H1 (cell line): ENCODE results near the gene GPR101. TPM values are rescaled to one million over a fixed set of nuclear protein-coding genes. Genes with fewer than 3 reads are reported as not detected.

Experiments
- CTCF ChIA-PET: fragments of 300-600 bp; sonication (Branson Sonifier 250); formaldehyde crosslinking; loops from one replicate; lab custom pipeline; 2021; ENCODE audit not compliant: partially characterized antibody; lab: Charles Lee
- POLR2A ChIA-PET: fragments of 300-600 bp; sonication (Branson Sonifier 250); formaldehyde crosslinking; loops from one replicate; lab custom pipeline; 2021; ENCODE audit warnings: inconsistent platforms; ENCODE audit not compliant: partially characterized antibody; lab: Charles Lee
- DNase-seq, 2 experiments: peaks; one replicate each; pipeline versions ENCODE4 v3.0.0 to v3.0.0-alpha.2; 2010 to 2022; ENCODE audit warnings: low spot score in 2 of 2, low read depth in 1 of 2, mixed read lengths in 1 of 2
- FAIRE-seq: peaks from 2 replicates; lab custom pipeline; 2011; peaks lifted over from hg19 to GRCh38; lab: Jason Lieb, UNC
- H2AFZ ChIP-seq: 2 replicates; pipeline ENCODE4 v1.8.1; 2012; ENCODE audit warnings: low read length, inconsistent platforms
- H2AK5ac ChIP-seq: 2 replicates; pipeline ENCODE4 v1.6.1; 2013; ENCODE audit warnings: low read depth, low read length
- H2BK120ac ChIP-seq: replicated peaks from 2 replicates; pipeline ENCODE3; 2013; ENCODE audit warnings: low read depth, low read length, inconsistent platforms
- H2BK12ac ChIP-seq: 2 replicates; pipeline ENCODE4 v1.6.1; 2013; ENCODE audit warnings: low read depth, low read length
- H2BK15ac ChIP-seq: 2 replicates; pipeline ENCODE4 v1.6.1; 2013; ENCODE audit warnings: low read length
- H2BK20ac ChIP-seq: 2 replicates; pipeline ENCODE4 v1.6.1; 2013; ENCODE audit warnings: low read length
- H2BK5ac ChIP-seq: 2 replicates; pipeline ENCODE4 v1.6.1; 2013; ENCODE audit warnings: low read depth, low read length
- H3K14ac ChIP-seq: 2 replicates; pipeline ENCODE4 v1.6.1; 2013; ENCODE audit warnings: inconsistent platforms; ENCODE audit not compliant: insufficient read length
- H3K18ac ChIP-seq: 2 replicates; pipeline ENCODE4 v1.6.1; 2013; ENCODE audit warnings: low read length; ENCODE audit errors: extremely low read depth
- H3K23ac ChIP-seq: 2 replicates; pipeline ENCODE4 v1.6.1; 2013; ENCODE audit warnings: inconsistent platforms; ENCODE audit not compliant: insufficient read length
- H3K23me2 ChIP-seq: 2 replicates; pipeline ENCODE4 v1.6.1; 2013; ENCODE audit warnings: low read depth, low read length
- H3K27ac ChIP-seq: 2 replicates; pipeline ENCODE4 v1.6.1; 2011; ENCODE audit warnings: low read depth, low read length, inconsistent platforms
- H3K27me3 ChIP-seq, 4 experiments: replicated peaks in 1 of 4; 1 replicate in 1 of 4; 2 replicates in 3 of 4; pipeline versions ENCODE4 v1.6.1 to v1.8.1; 2011 to 2013; ENCODE audit warnings: low read length in 3 of 4, mild to moderate bottlenecking in 3 of 4, inconsistent platforms in 2 of 4, mixed read lengths in 2 of 4, moderate library complexity in 1 of 4; ENCODE audit not compliant: control insufficient read depth in 3 of 4, insufficient read depth in 3 of 4; ENCODE audit errors: extremely low read depth in 1 of 4
- H3K36me3 ChIP-seq, 4 experiments: 2 replicates each; pipeline versions ENCODE4 v1.6.1 to v1.8.1; 2011 to 2013; ENCODE audit warnings: mild to moderate bottlenecking in 4 of 4, low read length in 3 of 4, moderate library complexity in 2 of 4, control low read depth in 1 of 4, inconsistent platforms in 1 of 4; ENCODE audit not compliant: insufficient read depth in 4 of 4, control insufficient read depth in 2 of 4
- H3K4ac ChIP-seq: replicated peaks from 2 replicates; pipeline ENCODE3; 2013; ENCODE audit warnings: low read length, low read depth, mixed read lengths, inconsistent platforms; ENCODE audit not compliant: insufficient read length
- H3K4me1 ChIP-seq, 4 experiments: replicated peaks in 1 of 4; 1 replicate in 1 of 4; 2 replicates in 3 of 4; pipeline versions ENCODE4 v1.6.1 to v1.8.1; 2011 to 2013; ENCODE audit warnings: low read length in 3 of 4, inconsistent platforms in 2 of 4, mixed read lengths in 1 of 4; ENCODE audit not compliant: insufficient read depth in 4 of 4, control insufficient read depth in 3 of 4
- H3K4me2 ChIP-seq, 2 experiments: 2 replicates each; pipeline versions ENCODE4 v1.6.1 to v1.8.1; 2011 to 2013; ENCODE audit warnings: low read depth in 2 of 2, low read length in 2 of 2, control low read depth in 1 of 2, inconsistent platforms in 1 of 2, mild to moderate bottlenecking in 1 of 2; ENCODE audit not compliant: insufficient read depth in 1 of 2
- H3K4me3 ChIP-seq, 4 experiments: fragments of 200-600, 300-600 bp in 1 of 4; sonication (generic), shearing (Covaris generic), sonication (Bioruptor Twin) in 1 of 4; 2 replicates each; pipeline versions ENCODE4 v1.5.1 to v1.8.1; 2011 to 2016; ENCODE audit warnings: low read length in 4 of 4, low read depth in 3 of 4, control low read depth in 2 of 4, inconsistent platforms in 2 of 4, mild to moderate bottlenecking in 2 of 4, mixed read lengths in 1 of 4, moderate library complexity in 1 of 4; ENCODE audit not compliant: insufficient read depth in 2 of 4; ENCODE audit errors: extremely low read depth in 1 of 4
- H3K56ac ChIP-seq: replicated peaks from 2 replicates; pipeline ENCODE3; 2013; ENCODE audit warnings: low read depth, mild to moderate bottlenecking, mixed read lengths, low read length, inconsistent platforms; ENCODE audit not compliant: insufficient read length
- H3K79me1 ChIP-seq: 2 replicates; pipeline ENCODE4 v1.6.1; 2013; ENCODE audit warnings: low read depth, low read length, control low read depth
- H3K79me2 ChIP-seq, 2 experiments: 2 replicates each; pipeline versions ENCODE4 v1.6.1 to v1.8.1; 2012 to 2013; ENCODE audit warnings: low read length in 2 of 2, mild to moderate bottlenecking in 2 of 2, inconsistent platforms in 1 of 2; ENCODE audit not compliant: insufficient read depth in 2 of 2, control insufficient read depth in 1 of 2
- H3K9ac ChIP-seq, 4 experiments: replicated peaks in 1 of 4; 1 replicate in 1 of 4; 2 replicates in 3 of 4; pipeline versions ENCODE4 v1.6.1 to v1.8.1; 2011 to 2013; ENCODE audit warnings: low read depth in 3 of 4, low read length in 3 of 4, control low read depth in 2 of 4, mild to moderate bottlenecking in 2 of 4, moderate library complexity in 2 of 4, inconsistent platforms in 1 of 4; ENCODE audit errors: extremely low read depth in 1 of 4
- H3K9me3 ChIP-seq, 2 experiments: 2 replicates each; pipeline versions ENCODE4 v1.6.1 to v1.8.1; 2012 to 2013; ENCODE audit warnings: mild to moderate bottlenecking in 2 of 2, moderate library complexity in 2 of 2, control low read depth in 1 of 2, inconsistent platforms in 1 of 2, low read depth in 1 of 2, low read length in 1 of 2, mixed read lengths in 1 of 2; ENCODE audit not compliant: insufficient read depth in 2 of 2
- H4K20me1 ChIP-seq, 2 experiments: replicated peaks in 1 of 2; 2 replicates each; pipeline versions ENCODE3 to v1.8.1; 2011 to 2013; ENCODE audit warnings: inconsistent platforms in 2 of 2, low read length in 2 of 2, mild to moderate bottlenecking in 1 of 2; ENCODE audit not compliant: insufficient read depth in 2 of 2, control insufficient read depth in 1 of 2
- H4K5ac ChIP-seq: 2 replicates; pipeline ENCODE4 v1.6.1; 2013; ENCODE audit warnings: low read length, low read depth, mixed read lengths, inconsistent platforms; ENCODE audit not compliant: insufficient read length
- H4K8ac ChIP-seq: 2 replicates; pipeline ENCODE4 v1.8.0; 2013; ENCODE audit warnings: mild to moderate bottlenecking, moderate library complexity, low read length, inconsistent platforms; ENCODE audit not compliant: insufficient read depth; ENCODE audit errors: extremely low read depth
- H4K91ac ChIP-seq: replicated peaks from 2 replicates; pipeline ENCODE3; 2013; ENCODE audit warnings: low read length, mixed read lengths, inconsistent platforms; ENCODE audit not compliant: insufficient read length
- CBX5 ChIP-seq: fragments of 300-800, 300-1000 bp; sonication (generic); IDR thresholded peaks from 2 replicates; pipeline ENCODE4 v1.7.1; 2016; ENCODE audit warnings: antibody characterized with exemption, low read length, low read depth
- EZH2 ChIP-seq: fragments of 200-600 bp; sonication (generic); IDR thresholded peaks from 2 replicates; pipeline ENCODE4 v1.7.1; 2012; ENCODE audit warnings: low read depth, mild to moderate bottlenecking, moderate library complexity, low read length, inconsistent platforms; ENCODE audit not compliant: severe bottlenecking
- WGBS, 2 experiments: shearing (Covaris generic) in 1 of 2; methylation state at CpG; one replicate each; pipeline versions ENCODE4 v1.1.6 to v1.1.7; 2013 to 2015; ENCODE audit warnings: low lambda C conversion rate in 2 of 2, mixed read lengths in 2 of 2, inconsistent platforms in 1 of 2, low coverage in 1 of 2, missing lambda C conversion rate in 1 of 2; ENCODE audit not compliant: insufficient replicate concordance in 2 of 2, insufficient coverage in 1 of 2, insufficient read length in 1 of 2; ENCODE audit errors: extremely low coverage in 1 of 2, missing lambda C conversion rate in 1 of 2; 5-methylcytosine and 5-hydroxymethylcytosine counted together
- polyA plus RNA-seq, 7 experiments: library from polyadenylated mRNA; depleted of rRNA in 3 of 7; stranded (reverse) in 5 of 7; unstranded in 2 of 7; fragments of >200 nt in 5 of 7; fragments of 200-250 nt in 2 of 7; gene quantifications; 1 replicate in 5 of 7; 2 replicates in 1 of 7; 4 replicates in 1 of 7; pipeline versions ENCODE4 v1.2.1 to v1.2.3, GENCODE V29; 2011 to 2013; ENCODE audit warnings: missing spikeins in 2 of 7, mixed read lengths in 2 of 7
- total RNA-seq: library from RNA; stranded (reverse); fragmentation: NEBNext Ultra II Directional; extraction: Animal tissue kit (Norgen Biotek cat#: 25700); gene quantifications from 2 replicates; pipeline ENCODE4 v1.2.1, GENCODE V29; 2021

Gene GPR101
- total and polyA plus RNA-seq, 2 of the 8 experiments (the other 6 are each of a cell fraction or from before 2014, with no cell fraction given), result not detected

DNA sequence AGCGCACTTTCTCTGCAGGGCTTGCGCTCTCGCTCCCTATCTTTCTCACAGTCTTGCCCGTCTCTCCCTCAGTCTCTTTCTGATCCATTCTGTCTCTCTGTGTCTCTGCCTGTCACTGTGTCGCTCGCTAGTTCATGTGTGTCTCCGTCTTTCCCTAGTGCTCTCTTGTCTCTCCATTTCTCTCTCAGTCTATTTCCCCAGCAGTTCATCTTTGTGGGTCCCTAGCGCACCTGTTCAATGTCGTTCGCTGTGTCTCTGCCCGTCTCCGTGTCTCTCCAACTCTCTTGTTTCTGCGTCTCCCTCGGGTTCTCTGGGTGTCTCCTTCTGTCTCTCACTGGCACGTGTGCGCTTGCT, 1.5 kb downstream of the GPR101 start:
- DNase-seq (no peak), FAIRE-seq (no peak)
- peak overlapping the region; percentile 88 for H2AFZ ChIP-seq
- no peak overlapping the region for H2BK120ac ChIP-seq
- no peak overlapping the region for H2AK5ac ChIP-seq
- H3K36me3 ChIP-seq, result peaks cover 0 to 2% (median 0%) of the 10 kb centered on the region in 4 experiments; a peak in 1 of 8 replicates
- H4K8ac ChIP-seq, result no peak overlapping the region
- H3K4me3 ChIP-seq, result peak overlapping the region; percentile 21 to 62 (median 40)
- H3K23me2 ChIP-seq, result peaks cover 8% of the 10 kb centered on the region; the same call in 1 of the 2 replicates
- no peak overlapping the region for H2BK20ac ChIP-seq
- WGBS, 2 experiments, result 11% methylated on average over 16 of the region's 16 CpGs; no CpG with 5 or more reads in 1 of the 2 experiments
- H3K9ac ChIP-seq, result no peak overlapping the region
- H3K4me2 ChIP-seq, result peak overlapping the region; percentile 93
- H3K79me1 ChIP-seq, result no peaks in the 10 kb centered on the region
- H4K91ac ChIP-seq, result no peak overlapping the region
- no peak overlapping the region for H3K23ac ChIP-seq
- no peak overlapping the region for H3K14ac ChIP-seq
- H2BK15ac ChIP-seq, result no peak overlapping the region
- H3K18ac ChIP-seq, result no peak overlapping the region
- H3K27me3 ChIP-seq, result peaks cover 49 to 75% (median 63%) of the 10 kb centered on the region in 4 experiments
- H2BK12ac ChIP-seq, result no peak overlapping the region
- no peak overlapping the region for H4K5ac ChIP-seq
- no peak overlapping the region for H3K27ac ChIP-seq
- H4K20me1 ChIP-seq, result peaks cover 0 to 7% of the 10 kb centered on the region in 2 experiments
- POLR2A ChIA-PET, result no interaction called here
- H3K56ac ChIP-seq, result no peak overlapping the region
- no peak overlapping the region for H2BK5ac ChIP-seq
- H3K9me3 ChIP-seq, result no peaks in the 10 kb centered on the region
- CTCF ChIA-PET, result no interaction called here
- peaks cover 1 to 10% (median 5%) of the 10 kb centered on the region in 4 experiments; a peak in 5 of 7 replicates for H3K4me1 ChIP-seq
- TF ChIP-seq CBX5 (no peak), EZH2 (peak; percentile 42)
- H3K4ac ChIP-seq, result no peak overlapping the region
- H3K79me2 ChIP-seq, result no peaks in the 10 kb centered on the region
